ENCODE measurements around the gene BTF3.

DNA sequence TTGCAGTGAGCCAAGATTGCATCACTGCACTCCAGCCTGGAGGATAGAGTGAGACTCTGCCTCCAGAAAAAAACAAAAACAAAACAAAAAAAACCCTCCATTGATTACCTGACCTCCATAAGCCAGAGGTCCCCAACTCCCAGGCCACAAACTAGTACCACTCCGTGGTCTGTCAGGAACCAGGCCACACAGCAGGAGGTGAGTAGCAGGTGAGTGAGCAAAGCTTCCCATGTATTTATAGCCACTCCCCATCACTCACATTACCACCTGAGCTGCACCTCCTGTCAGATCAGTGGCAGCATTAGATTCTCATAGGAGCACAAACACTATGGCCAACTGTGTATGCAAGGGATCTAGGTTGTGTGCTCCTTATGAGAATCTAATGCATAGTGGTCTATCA, 13.7 kb upstream of the BTF3 start:
- TF ChIP-seq POLR2AphosphoS5 (IDR thresholded peaks at IDR 0.05; ENCODE audit: low read depth, low read length) (no peak), POLR2A (IDR thresholded peaks at IDR 0.05; ENCODE audit: low read depth, low read length) (no peak), TAF1 (IDR thresholded peaks at IDR 0.05; ENCODE audit: borderline replicate concordance, low read depth, low read length) (no peak)
